GM21526 (cell line): ENCODE data around the gene WRAP53.

Experiments used
- ATAC-seq: cut with Tn5 transposase; IDR thresholded peaks from one replicate; pipeline ENCODE4 v1.9.1; 2021; ENCODE audit warnings: moderate library complexity; ENCODE audit not compliant: unreplicated experiment, low FRiP score

WRAP53 gene

DNA sequence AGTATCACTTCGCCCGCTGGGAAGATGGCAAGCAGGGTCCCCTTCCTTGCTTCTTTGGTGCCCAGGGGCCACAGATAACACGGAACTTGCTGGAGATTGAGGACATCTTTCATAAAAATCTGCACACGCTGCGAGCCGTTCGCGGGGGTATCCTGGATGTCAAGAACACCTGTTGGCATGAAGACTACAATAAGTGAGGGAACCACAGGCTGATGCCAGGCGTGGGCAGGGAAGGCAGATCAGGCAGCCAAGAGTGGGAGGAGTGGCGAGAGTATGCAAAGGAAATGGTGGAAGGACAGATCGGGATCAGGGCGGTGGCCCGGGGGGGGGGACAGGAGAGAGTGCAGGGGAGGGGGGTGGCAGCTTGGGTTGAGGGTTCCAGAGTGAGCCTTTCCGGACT, 51.5 kb downstream of the WRAP53 start:
- ATAC-seq, result no peak

- ATAC-seq, result no peak
Measured at GRCh38 chr17:7740481-7741001, 52.3 kb downstream of the WRAP53 start.

DNA sequence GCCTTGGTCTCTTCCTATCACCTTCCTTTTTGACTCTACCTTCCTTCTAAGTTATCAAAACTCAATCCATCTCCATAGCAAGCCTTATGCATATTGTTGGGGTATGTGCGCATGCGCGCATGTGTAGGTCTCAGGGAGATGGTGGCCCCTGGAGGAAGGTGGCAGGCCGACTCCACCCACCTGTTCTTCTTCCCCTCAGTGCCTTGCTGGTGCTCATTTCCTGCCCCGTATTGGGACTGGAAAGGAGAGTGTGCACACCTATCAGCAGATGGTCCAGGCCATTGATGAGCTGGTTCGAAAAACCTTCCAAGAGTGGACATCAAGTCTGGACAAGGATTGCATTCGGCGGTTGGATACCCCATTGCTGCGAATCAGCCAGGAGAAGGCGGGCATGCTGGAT, 54.5 kb downstream of the WRAP53 start:
- ATAC-seq, result no peak

GRCh38 chr17:7744416-7744815, 56.1 kb downstream of the WRAP53 start:
- no peak for ATAC-seq

GRCh38 chr17:7745748-7746470, 57.6 kb downstream of the WRAP53 start:
- ATAC-seq, result no peak

GRCh38 chr17:7747635-7748071, 59.4 kb downstream of the WRAP53 start:
- no peak for ATAC-seq

DNA sequence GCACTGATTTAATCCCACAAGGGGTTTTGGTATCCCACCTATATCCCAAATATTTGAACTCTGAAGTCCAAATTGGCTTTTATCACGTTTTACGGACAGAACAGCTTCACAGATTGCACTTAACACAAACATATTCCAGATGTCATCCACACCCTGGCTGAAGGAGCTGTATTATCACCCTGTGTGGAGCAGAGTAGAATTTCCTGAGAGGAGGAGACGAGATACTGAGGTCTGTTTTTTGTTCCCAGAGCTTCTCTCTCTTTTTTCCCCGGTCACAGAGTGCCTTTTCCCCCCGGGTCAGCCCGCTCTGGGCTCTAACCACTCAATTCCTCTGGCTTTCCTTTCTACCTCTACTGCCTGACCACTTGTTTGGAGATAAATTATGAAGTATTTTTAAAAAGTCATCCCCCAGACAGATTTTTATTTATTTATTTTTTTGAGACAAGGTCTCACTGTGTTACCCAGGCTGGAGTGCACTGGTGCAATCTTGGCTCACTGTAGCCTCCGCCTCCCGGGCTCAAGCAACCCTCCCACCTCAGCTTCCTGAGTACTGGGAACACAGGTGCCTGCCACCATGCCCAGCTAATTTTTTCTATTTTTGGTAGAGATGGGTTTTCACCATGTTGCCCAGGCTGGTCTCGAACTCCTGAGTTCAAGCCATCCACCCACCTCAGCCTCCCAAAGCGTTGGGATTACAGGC, 59.9 kb downstream of the WRAP53 start:
- ATAC-seq, result no peak

DNA sequence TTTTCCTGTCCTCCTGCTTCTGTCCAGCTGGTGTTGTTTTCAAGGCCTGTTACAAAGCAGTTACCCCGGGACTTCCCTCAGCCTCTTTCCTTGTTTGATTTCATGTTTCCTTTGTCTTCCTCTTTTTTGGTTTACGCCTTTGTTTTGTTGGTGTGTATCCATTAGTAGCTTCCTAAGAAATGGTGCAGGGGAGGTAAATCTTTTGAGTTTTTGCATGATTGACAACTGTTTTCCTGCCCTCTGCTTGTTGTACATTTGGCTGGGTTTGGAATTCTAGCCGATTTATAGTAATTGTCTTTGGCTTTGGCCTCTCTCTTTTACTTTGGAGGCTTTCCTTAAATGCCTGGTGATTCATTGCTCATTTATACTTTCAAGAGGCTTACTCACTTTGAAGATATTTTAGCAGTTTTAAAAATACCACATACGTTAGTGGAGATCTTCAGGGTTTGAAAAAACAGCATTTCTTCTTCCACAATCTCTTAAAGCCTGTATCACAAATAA, 62.1 kb downstream of the WRAP53 start:
- no peak for ATAC-seq
